PFSK-1 (cell line): Measurements from ENCODE around the gene TNFRSF1A.

Source experiments
- FOXP2 ChIP-seq: optimal IDR thresholded peaks from 2 replicates; pipeline ENCODE3; 2011; ENCODE audit warnings: borderline replicate concordance, control low read depth, inconsistent platforms; ENCODE audit not compliant: insufficient read depth; ENCODE audit errors: extremely low read length, extremely low read depth
- POLR2AphosphoS5 ChIP-seq: IDR thresholded peaks from 2 replicates; pipeline ENCODE4 v1.6.1; 2012; ENCODE audit warnings: low read depth, mild to moderate bottlenecking, control low read depth, low read length, moderate library complexity
- SIN3A ChIP-seq: IDR thresholded peaks from 2 replicates; pipeline ENCODE4 v1.6.1; 2012; ENCODE audit warnings: mild to moderate bottlenecking, low read length, moderate library complexity, borderline replicate concordance; ENCODE audit not compliant: insufficient read depth
- TAF1 ChIP-seq: IDR thresholded peaks from 2 replicates; pipeline ENCODE4 v1.6.1; 2012; ENCODE audit warnings: low read length, control low read depth, borderline replicate concordance; ENCODE audit not compliant: insufficient read depth
- TF ChIP-seq, protein P1 (sequence below), 2 experiments: IDR thresholded peaks; 2 replicates each; pipeline versions ENCODE4 v1.6.1 to v1.8.0; 2011 to 2012; ENCODE audit warnings: low read depth in 2 of 2, low read length in 2 of 2, control low read depth in 1 of 2, inconsistent platforms in 1 of 2, mild to moderate bottlenecking in 1 of 2, moderate library complexity in 1 of 2; ENCODE audit not compliant: insufficient read depth in 1 of 2

TNFRSF1A gene

DNA sequence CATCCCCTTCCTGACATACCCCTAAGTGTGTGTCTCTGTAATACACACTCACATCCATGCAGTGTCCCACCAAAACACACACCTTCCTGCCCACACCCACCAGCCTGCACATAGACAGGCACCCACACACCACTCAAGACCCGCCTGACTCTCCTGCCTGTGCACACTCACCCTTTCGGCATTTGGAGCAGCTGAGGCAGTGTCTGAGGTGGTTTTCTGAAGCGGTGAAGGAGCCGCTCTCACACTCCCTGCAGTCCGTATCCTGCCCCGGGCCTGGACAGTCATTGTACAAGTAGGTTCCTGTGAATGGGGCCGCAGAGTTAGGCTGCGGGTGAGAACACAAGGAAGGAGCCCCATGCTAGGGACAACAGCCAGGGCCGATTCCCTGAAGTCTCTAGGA lies 8.3 kb downstream of the TNFRSF1A start:
- TF ChIP-seq SIN3A (no peak), POLR2AphosphoS5 (no peak), FOXP2 (no peak), TAF1 (no peak)
- TF ChIP-seq, protein P1, sequence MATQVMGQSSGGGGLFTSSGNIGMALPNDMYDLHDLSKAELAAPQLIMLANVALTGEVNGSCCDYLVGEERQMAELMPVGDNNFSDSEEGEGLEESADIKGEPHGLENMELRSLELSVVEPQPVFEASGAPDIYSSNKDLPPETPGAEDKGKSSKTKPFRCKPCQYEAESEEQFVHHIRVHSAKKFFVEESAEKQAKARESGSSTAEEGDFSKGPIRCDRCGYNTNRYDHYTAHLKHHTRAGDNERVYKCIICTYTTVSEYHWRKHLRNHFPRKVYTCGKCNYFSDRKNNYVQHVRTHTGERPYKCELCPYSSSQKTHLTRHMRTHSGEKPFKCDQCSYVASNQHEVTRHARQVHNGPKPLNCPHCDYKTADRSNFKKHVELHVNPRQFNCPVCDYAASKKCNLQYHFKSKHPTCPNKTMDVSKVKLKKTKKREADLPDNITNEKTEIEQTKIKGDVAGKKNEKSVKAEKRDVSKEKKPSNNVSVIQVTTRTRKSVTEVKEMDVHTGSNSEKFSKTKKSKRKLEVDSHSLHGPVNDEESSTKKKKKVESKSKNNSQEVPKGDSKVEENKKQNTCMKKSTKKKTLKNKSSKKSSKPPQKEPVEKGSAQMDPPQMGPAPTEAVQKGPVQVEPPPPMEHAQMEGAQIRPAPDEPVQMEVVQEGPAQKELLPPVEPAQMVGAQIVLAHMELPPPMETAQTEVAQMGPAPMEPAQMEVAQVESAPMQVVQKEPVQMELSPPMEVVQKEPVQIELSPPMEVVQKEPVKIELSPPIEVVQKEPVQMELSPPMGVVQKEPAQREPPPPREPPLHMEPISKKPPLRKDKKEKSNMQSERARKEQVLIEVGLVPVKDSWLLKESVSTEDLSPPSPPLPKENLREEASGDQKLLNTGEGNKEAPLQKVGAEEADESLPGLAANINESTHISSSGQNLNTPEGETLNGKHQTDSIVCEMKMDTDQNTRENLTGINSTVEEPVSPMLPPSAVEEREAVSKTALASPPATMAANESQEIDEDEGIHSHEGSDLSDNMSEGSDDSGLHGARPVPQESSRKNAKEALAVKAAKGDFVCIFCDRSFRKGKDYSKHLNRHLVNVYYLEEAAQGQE (IDR thresholded peaks at IDR 0.05; ENCODE audit: insufficient read depth in 1 of 2, low read depth in 2 of 2, low read length in 2 of 2), result no peak

DNA sequence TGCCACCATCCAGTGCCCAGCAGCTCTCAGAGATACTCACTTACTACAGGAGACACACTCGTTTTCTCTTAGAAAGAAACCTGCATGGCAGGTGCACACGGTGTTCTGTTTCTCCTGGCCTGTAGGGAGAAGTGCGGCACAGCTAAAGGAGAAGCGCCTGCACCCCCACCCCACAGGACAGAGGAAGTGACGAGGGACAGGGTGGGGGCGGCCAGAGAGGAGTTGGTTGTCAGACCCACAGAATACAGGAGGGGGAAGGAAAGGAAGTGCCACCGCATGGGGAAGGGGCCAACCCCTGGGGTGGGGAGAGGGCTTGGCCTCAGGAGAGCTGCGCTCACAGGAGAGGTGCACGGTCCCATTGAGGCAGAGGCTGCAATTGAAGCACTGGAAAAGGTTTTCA lies 8.8 kb downstream of the TNFRSF1A start:
- TF ChIP-seq TAF1 (no peak), POLR2AphosphoS5 (no peak), SIN3A (no peak), FOXP2 (no peak)
- TF ChIP-seq, protein P1 (IDR thresholded peaks at IDR 0.05; ENCODE audit: insufficient read depth in 1 of 2, low read depth in 2 of 2, low read length in 2 of 2), result no peak

DNA sequence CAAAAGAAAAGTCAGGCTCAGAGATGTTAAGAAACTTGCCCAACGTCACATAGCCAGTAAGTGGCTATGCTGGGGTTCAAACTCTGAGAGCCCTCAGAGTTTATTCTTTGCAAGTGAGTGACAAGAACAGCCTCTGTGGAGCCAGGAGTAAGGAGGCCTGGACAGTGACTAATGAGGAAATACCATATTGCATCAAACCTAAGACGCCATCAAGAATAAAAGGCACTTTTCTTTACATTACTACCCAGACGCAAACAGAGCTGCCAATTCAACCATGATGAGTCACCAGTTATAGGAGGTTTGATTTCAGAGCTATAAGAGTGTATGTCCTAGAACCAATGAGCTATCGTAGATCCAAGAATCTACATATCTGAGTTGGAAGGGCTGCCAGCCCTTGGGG lies 9.4 kb downstream of the TNFRSF1A start:
- TF ChIP-seq SIN3A, result no peak
- TF ChIP-seq FOXP2, result no peak
- TF ChIP-seq TAF1, result no peak
- TF ChIP-seq, protein P1 (IDR thresholded peaks at IDR 0.05; ENCODE audit: insufficient read depth in 1 of 2, low read depth in 2 of 2, low read length in 2 of 2), result no peak
- TF ChIP-seq POLR2AphosphoS5, result no peak

DNA sequence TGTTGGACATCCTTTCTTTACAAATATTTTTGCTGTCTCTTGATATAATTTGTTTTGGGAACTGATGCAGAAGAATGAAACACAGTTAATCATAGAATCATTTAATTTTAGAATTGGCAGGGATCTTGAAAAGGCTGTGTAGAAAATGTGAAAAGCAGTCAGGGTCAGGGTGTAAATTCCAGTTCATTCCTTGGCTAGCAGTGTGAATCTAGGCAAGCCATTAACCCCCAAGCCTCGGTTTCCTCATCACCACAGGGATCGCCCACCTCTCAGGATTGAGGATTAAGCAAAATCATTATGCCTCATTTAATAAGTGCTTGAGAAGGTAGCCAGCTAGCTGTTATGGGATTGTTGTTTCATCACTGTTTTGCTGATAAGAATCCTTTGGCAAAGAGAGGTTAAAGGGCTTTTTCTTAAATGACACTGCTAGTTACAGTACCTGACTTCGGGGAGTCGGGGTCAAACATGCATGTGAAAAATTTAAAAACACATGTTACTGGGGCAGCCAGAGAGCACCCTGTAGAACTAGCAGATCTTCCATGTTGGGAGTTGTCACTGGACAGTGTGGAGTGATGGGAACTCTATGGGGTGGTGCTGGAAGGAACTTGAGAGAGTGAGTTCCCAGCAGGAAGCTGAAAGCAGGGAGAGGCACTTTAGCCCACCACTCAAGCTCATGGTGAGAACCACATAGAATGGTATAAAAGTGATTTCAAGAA lies 10.7 kb downstream of the TNFRSF1A start:
- TF ChIP-seq, protein P1 (IDR thresholded peaks at IDR 0.05; ENCODE audit: insufficient read depth in 1 of 2, low read depth in 2 of 2, low read length in 2 of 2), result no peak
- TF ChIP-seq FOXP2, result no peak
- TF ChIP-seq SIN3A, result no peak
- TF ChIP-seq TAF1, result no peak
- no peak for TF ChIP-seq POLR2AphosphoS5
